ENCODE results near the gene CDH15.
"Not testable (repeated sequence)": the region's sequence is repeated elsewhere in the genome, so short reads cannot be mapped to it uniquely, and the experiment has no call there.

Gene CDH15

GRCh38 chr16:89156740-89157645, 14.6 kb upstream of the CDH15 start:
- no peak for DNase-seq

- DNase-seq, result no peak
These were observed 13.8 kb upstream of the CDH15 start for GRCh38 chr16:89157778-89158177.

- no peak for DNase-seq
These were observed 12.3 kb upstream of the CDH15 start for GRCh38 chr16:89159066-89159849.

GRCh38 chr16:89159850-89160354, 11.6 kb upstream of the CDH15 start:
- no peak for DNase-seq

GRCh38 chr16:89160977-89161701, 10.4 kb upstream of the CDH15 start:
- DNase-seq, result no peak

GRCh38 chr16:89161763-89162713, 9.5 kb upstream of the CDH15 start:
- DNase-seq, result no peak

- DNase-seq, result no peak
These were observed 8.3 kb upstream of the CDH15 start for GRCh38 chr16:89163297-89163696.

GRCh38 chr16:89164436-89164835, 7.1 kb upstream of the CDH15 start:
- no peak for DNase-seq

- no peak for DNase-seq
These were observed 6.5 kb upstream of the CDH15 start for GRCh38 chr16:89164847-89165680.

- DNase-seq, result not testable (repeated sequence)
These were observed 5.9 kb upstream of the CDH15 start for GRCh38 chr16:89165681-89165979.

- DNase-seq, result no peak
These were observed 4.7 kb upstream of the CDH15 start for GRCh38 chr16:89166696-89167424.

GRCh38 chr16:89167425-89167941, 4.1 kb upstream of the CDH15 start:
- DNase-seq, result peak; percentile 81

GRCh38 chr16:89168381-89169189, 3.0 kb upstream of the CDH15 start:
- DNase-seq, result no peak

GRCh38 chr16:89169778-89170177, 1.8 kb upstream of the CDH15 start:
- no peak for DNase-seq

GRCh38 chr16:89170346-89171215, 967 bp upstream of the CDH15 start:
- no peak for DNase-seq

GRCh38 chr16:89172171-89172527, 601 bp downstream of the CDH15 start:
- no peak for DNase-seq

- DNase-seq, result no peak
These were observed 1.1 kb downstream of the CDH15 start for GRCh38 chr16:89172528-89173173.

Data from effector CD4-positive, alpha-beta T cell (primary cell).